ENCODE results near the gene MBD4. TPM values are rescaled to one million over a fixed set of nuclear protein-coding genes. Genes with fewer than 3 reads are reported as not detected.
"Not testable (repeated sequence)": the region's sequence is repeated elsewhere in the genome, so short reads cannot be mapped to it uniquely, and the experiment has no call there.

Gene MBD4
- total and polyA plus RNA-seq, 2 of the 4 experiments (the other 2 are of a cell fraction) = 13.8 to 15.0 TPM

- no peak for TF ChIP-seq BHLHE40 (IDR thresholded peaks at IDR 0.05; ENCODE audit: low read depth, low read length)
These were observed 55.0 kb downstream of the MBD4 start (continued) for GRCh38 chr3:129384594-129385323.

- H2AFZ ChIP-seq (replicated peaks; ENCODE audit: low read length, poor library complexity); H4K91ac ChIP-seq (ENCODE audit: insufficient read depth, low read depth, low read length); H3K56ac ChIP-seq (ENCODE audit: extremely low read depth, insufficient read depth, low read length); H4K5ac ChIP-seq (ENCODE audit: low read depth, low read length); H3K23ac ChIP-seq (ENCODE audit: low read depth, low read length); H2BK120ac ChIP-seq (ENCODE audit: low read depth, low read length); H3K27ac ChIP-seq (ENCODE audit: insufficient read depth, low read length); H3K4me1 ChIP-seq (ENCODE audit: control insufficient read depth, insufficient read depth, low read length); H4K8ac ChIP-seq (ENCODE audit: low read depth in 2 of 2, low read length in 2 of 2); H2AK9ac ChIP-seq (replicated peaks; ENCODE audit: low read depth, low read length, poor library complexity); H2BK20ac ChIP-seq (ENCODE audit: low read depth, low read length); DNase-seq; POLR2A ChIA-PET (ENCODE audit: unreplicated experiment); H3K9me1 ChIP-seq (ENCODE audit: insufficient read depth, low read length); H3K4me2 ChIP-seq (ENCODE audit: low read depth, low read length); H3K4me3 ChIP-seq (ENCODE audit: insufficient read depth, low read depth, low read length); H3K27me3 ChIP-seq (ENCODE audit: control insufficient read depth, insufficient read depth, low read length); ATAC-seq (ENCODE audit: low read depth); H2BK15ac ChIP-seq (ENCODE audit: low read depth, low read length); H3K9me3 ChIP-seq (ENCODE audit: control insufficient read depth, insufficient read depth, low read length); H4K20me1 ChIP-seq (ENCODE audit: insufficient read depth, low read length); H2BK5ac ChIP-seq (ENCODE audit: low read depth, low read length, poor library complexity, severe bottlenecking); H3K4ac ChIP-seq (ENCODE audit: low read depth, low read length); H3K9ac ChIP-seq (ENCODE audit: low read depth, low read length); H2AK5ac ChIP-seq (ENCODE audit: low read depth, low read length); H3K18ac ChIP-seq (ENCODE audit: low read depth, low read length); dilution Hi-C loops (cut with HindIII; ENCODE audit: low sequenced_read_pairs, unreplicated experiment); H3K36me3 ChIP-seq (ENCODE audit: control insufficient read depth, insufficient read depth, low read length); H3K14ac ChIP-seq (replicated peaks; ENCODE audit: low read depth, low read length); BruUV-seq (replicated peaks): not testable (repeated sequence)
- CTCF ChIA-PET = interaction anchor here (0.7 to 1.8 kb wide), 4 partner anchors 17 to 102 kb away, joined by 3 to 8 read pairs (median 4); no protein-coding TSS in a partner anchor
- in situ Hi-C loops (cut with MboI; ENCODE audit: low sequenced_read_pairs) = loop anchor here (25.0 kb wide), 1 partner anchor 228 kb away; the partner anchor contains the start of gene PLXND1
- WGBS, 2 experiments (ENCODE audit: extremely low coverage in 2 of 2, insufficient read length in 1 of 2) = 100% methylated on average over 1 of the region's 5 CpGs; no CpG with 5 or more reads in 1 of the 2 experiments
- intact Hi-C loops (cut with micrococcal nuclease) = loop anchor here (5.0 kb wide), 1 partner anchor 218 kb away; no protein-coding TSS in a partner anchor
- peaks cover 16 to 23% of the 10 kb centered on the region in 2 experiments; a peak in 3 of 4 replicates for H3K79me1 ChIP-seq (ENCODE audit: low read depth in 1 of 2, low read length in 2 of 2)
These were observed 55.6 kb downstream of the MBD4 start for GRCh38 chr3:129384103-129384502.

Data from IMR-90 (cell line).